GM20000 (cell line): ENCODE measurements around the gene SLC39A11.
"Not testable (repeated sequence)": the region's sequence is repeated elsewhere in the genome, so short reads cannot be mapped to it uniquely, and the experiment has no call there.

ENCODE experiments used
- DNase-seq: peaks from one replicate; pipeline ENCODE4 v3.0.0; 2012; ENCODE audit warnings: low spot score
- TF ChIP-seq, protein P1 (sequence below): IDR thresholded peaks from 2 replicates; pipeline ENCODE4 v1.5.1; 2012; ENCODE audit warnings: mild to moderate bottlenecking, control low read depth; ENCODE audit errors: extremely low read depth, missing control alignments

The SLC39A11 gene

DNA sequence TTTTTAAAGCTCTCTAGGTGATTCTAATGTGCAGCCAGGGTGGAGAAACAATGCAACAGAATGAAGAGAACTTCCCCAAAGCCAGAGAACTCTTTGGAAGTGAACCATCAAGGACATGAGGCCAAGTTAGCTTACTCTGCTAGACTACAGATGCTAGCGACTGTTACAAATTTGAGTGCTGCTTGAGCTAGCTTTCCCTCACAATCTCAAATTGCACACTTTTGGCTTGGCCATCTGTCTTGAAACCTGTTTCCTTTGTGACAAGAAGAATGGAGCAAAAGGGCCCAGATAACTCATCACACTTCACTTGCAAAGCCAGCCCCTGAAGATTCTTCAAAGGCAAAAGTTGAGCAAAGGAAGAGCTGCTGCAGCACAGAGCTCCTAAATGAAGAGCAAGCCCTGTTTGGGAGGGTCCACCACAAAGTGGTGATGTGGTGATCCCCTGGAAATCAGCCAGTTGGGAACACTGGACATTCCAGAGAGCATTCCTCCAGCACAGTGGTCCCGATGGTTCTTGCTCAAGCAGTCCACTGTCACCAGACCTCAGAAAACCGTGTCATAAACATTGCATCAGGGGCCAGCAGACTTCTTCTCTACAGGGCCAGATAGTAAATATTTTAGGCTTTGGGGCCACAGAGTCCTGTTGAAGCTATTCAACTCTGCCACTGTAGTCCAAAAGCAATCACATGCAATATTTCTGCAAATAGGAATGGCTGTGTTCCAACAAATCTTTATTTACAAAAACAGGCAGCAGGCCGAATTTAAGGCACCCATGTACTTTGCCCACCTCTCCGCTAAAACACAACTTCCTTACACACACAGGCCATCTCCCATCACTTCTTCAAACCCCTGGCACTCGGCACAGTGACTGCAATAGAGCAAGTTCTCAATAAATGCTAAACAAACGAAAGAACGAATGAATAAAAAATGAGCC lies 21.2 kb downstream of the SLC39A11 start:
- DNase-seq, result no peak

DNA sequence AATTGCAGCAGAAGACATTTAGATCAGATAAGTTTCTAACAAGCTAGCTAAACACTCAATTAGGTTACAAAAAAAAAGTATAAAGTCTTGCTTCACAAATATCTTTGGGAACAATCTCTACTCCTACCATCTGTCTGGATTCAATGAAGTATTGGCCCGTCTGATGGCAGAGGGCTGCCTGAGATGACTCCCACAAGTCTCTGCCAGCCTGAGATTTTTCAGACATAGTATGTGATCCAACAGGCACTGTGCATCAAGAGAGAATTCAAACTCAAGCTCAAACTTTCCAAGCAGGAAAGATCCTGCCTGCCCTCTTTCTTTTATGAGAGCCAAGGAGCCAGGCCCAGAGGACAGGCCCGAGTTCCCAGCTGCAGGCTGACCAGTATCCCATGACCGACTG lies 22.6 kb downstream of the SLC39A11 start:
- TF ChIP-seq, protein P1, sequence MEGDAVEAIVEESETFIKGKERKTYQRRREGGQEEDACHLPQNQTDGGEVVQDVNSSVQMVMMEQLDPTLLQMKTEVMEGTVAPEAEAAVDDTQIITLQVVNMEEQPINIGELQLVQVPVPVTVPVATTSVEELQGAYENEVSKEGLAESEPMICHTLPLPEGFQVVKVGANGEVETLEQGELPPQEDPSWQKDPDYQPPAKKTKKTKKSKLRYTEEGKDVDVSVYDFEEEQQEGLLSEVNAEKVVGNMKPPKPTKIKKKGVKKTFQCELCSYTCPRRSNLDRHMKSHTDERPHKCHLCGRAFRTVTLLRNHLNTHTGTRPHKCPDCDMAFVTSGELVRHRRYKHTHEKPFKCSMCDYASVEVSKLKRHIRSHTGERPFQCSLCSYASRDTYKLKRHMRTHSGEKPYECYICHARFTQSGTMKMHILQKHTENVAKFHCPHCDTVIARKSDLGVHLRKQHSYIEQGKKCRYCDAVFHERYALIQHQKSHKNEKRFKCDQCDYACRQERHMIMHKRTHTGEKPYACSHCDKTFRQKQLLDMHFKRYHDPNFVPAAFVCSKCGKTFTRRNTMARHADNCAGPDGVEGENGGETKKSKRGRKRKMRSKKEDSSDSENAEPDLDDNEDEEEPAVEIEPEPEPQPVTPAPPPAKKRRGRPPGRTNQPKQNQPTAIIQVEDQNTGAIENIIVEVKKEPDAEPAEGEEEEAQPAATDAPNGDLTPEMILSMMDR, result no peak
- DNase-seq, result no peak

More for the DNA sequence above, 21.2 kb downstream of the SLC39A11 start:
- TF ChIP-seq, protein P1, result no peak

DNA sequence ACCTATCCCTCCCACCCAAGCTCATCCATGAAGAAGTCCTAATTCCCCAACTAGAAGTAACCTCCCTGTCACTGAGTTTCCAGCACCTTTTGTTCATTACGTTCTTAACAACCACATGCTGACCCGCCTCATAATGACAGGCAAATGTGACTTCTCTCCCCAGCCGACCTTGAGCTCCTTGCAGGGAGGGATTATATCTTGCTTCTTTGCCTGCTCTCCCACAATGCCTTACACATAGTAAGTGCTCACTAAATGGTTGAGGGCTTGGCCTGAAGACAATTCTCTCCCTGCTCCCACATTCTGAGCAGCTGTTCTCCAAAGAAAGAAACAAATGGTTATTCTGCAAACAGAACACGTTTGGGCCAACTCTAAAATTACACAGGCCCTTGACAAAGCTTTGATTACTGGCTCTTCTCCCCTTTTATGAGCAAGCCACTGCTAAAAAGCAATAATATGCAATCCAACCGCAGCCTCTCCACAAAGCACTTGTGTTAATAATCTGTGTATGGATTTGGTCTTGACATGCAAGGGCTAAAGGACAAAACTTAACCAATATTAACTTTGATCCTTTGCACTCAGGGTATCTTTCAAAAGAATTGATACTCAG lies 23.2 kb downstream of the SLC39A11 start:
- no peak for DNase-seq
- TF ChIP-seq, protein P1, result no peak

DNA sequence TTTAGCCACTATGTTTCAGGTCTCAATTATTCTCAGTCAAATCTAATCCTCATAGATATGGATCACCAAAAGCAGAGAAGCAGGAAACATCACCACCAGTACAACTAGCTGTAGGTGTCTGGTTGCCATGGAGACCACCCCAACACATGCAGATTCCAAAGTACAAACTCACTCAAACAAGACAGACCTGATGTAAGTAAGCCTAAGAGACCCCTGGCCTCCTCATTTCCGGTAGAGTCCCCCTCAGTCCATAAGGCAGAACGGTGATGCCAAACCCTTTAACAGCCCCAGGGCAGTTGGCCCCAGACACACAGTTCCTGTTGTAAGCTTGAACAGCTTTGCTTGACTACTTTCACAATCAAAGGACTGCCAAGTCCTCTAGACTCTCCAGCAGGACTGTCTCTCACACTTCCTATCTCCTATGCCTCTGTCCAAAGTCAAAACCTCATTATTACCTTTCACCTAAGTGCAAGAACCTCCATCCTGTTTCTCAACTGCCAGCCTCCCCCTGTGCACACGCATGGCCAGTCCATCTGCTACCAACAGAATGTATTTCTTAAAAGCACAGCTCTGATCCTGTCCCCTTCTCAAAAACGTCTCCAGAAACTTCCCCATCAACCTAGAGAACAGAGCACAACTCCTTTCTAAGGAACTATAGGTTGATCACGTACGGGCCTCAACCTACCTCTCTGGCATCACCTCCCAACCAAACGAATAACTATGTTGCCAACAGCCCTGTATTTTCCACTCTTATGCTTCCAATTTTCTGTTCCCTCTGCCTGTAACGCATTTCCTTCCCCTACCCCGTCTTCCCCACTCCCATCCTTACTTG lies 23.9 kb downstream of the SLC39A11 start:
- DNase-seq, result no peak
- TF ChIP-seq, protein P1, result no peak

DNA sequence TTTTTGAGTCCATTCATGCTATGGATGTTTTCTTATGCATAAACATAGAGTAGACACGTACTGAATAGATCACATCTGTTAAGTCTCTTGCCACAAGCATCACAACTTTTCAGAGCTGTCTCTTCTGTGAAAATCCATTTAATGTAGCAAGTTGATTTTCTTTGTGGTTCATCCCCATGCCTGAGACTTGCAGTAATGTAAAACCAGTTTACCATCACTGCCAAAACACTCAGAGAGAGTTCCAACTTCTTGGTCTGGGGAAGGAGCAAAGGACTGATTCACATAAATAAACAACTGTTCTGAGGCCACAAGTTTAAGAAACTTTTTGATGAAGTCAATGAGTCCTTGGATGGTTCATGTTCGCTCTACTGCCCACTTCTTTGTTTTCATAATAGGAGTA lies 24.8 kb downstream of the SLC39A11 start:
- not testable (repeated sequence) for DNase-seq

DNA sequence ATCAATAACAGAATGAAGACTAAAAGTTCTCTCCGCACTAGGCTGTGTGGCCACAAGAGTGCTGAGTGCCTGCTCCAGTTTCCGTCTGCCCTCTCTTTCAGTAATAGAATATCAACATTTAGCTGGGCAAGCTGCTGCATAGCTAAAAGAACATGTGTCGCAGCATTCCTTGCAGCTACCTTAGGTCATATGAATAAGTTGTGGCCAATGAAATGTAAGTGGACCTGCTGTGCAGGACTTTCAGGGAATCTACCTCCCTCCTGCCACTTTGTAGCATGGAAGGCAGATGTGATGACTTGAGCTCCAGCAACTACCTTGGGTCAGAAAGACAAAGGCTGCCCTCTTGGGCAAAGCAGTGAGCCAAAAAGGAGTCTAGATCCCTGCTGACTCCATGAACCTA lies 25.4 kb downstream of the SLC39A11 start:
- TF ChIP-seq, protein P1, result no peak
- no peak for DNase-seq

DNA sequence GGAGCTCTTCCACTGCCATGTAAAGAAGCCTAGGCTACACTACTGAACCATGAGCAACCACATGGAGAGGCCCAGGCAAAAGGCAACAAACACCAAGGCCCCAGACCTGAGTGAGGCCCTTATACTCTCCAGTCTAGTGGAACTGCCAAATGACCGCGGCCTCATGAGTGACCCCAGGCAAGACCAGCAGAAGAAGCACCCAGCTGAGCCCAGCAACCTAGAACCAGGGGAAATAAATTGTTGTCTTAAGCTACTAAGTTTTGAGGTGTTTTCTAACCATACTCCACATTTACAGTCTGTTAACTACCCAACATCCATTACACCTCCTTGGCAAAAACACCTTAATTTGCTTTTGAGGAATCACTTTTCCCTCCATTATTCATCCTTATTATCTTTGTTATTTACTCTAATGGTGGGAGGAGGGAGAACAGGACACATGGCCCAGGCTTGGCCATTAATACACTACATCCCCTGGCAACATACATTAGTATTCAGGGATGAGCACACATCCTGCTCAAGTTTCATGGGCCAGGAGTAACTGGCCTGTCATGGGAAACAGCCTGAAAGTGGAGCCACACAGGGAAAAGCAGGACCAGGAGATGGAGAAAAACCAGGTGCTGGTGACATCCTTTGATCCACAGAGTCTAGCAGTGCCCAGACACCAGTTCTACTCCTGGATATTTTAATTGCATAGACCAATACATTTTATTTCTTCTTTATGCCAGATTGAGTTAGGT lies 26.2 kb downstream of the SLC39A11 start:
- TF ChIP-seq, protein P1, result no peak
- no peak for DNase-seq
